Measurements from ENCODE around the gene PINLYP. TPM values are rescaled to one million over a fixed set of nuclear protein-coding genes. Genes with fewer than 3 reads are reported as not detected.

Gene PINLYP
- total and polyA plus RNA-seq, 2 donors (not counting 3 experiments of a cell fraction or from before 2014, with no cell fraction given) = 5.5 TPM

- H3K36me3 ChIP-seq (ENCODE audit: control insufficient read depth in 2 of 2, extremely low read depth in 1 of 2, insufficient read depth in 2 of 2, low read length in 2 of 2) = no peaks in the 10 kb centered on the region
- dilution Hi-C loops (cut with MboI; ENCODE audit: extremely low pct_ligation_motif_present, low sequenced_read_pairs) (no loop called here), intact Hi-C loops (cut with micrococcal nuclease) (no loop called here)
- CTCF ChIA-PET = interaction anchor here (0.6 to 1.9 kb wide), 3 partner anchors 24 to 39 kb away, joined by 3 to 6 read pairs (median 4); no protein-coding TSS in a partner anchor
- no peaks in the 10 kb centered on the region for H3K79me2 ChIP-seq (ENCODE audit: control insufficient read depth, insufficient read depth, low read length)
- DNase-seq (ENCODE audit: low read depth, low spot score) = no peak
- no peak for FAIRE-seq
- no peaks in the 10 kb centered on the region for H3K9me1 ChIP-seq (replicated peaks; ENCODE audit: control insufficient read depth, extremely low read depth, insufficient read depth, low read length)
- H3K4me1 ChIP-seq (ENCODE audit: control insufficient read depth, extremely low read depth, insufficient read depth, low read length) = peaks cover 7% of the 10 kb centered on the region
- no peak overlapping the region for H3K4me3 ChIP-seq (replicated peaks in 1 of 3; ENCODE audit: insufficient read depth in 1 of 3, low read depth in 1 of 3, low read length in 3 of 3)
- POLR2A ChIA-PET = interaction anchor here (0.6 kb wide), 1 partner anchor 15 kb away, joined by 3 read pairs; no protein-coding TSS in a partner anchor
- H3K9ac ChIP-seq (replicated peaks; ENCODE audit: extremely low read depth, insufficient read depth, low read length) = no peak overlapping the region
- H2AFZ ChIP-seq (ENCODE audit: low read depth, low read length) = no peak overlapping the region
- no peak overlapping the region for H3K4me2 ChIP-seq (ENCODE audit: insufficient read depth, low read length)
- no TSS peak for BruUV-seq (replicated peaks)
- no peaks in the 10 kb centered on the region for H3K27me3 ChIP-seq (ENCODE audit: control insufficient read depth in 2 of 2, insufficient read depth in 2 of 2, low read length in 2 of 2)
- H3K27ac ChIP-seq (ENCODE audit: insufficient read depth, low read depth, low read length) = no peak overlapping the region
- TF ChIP-seq POLR2A (IDR thresholded peaks at IDR 0.05; ENCODE audit: low read depth, low read length) = no peak
- H4K20me1 ChIP-seq (replicated peaks; ENCODE audit: control insufficient read depth, extremely low read depth, insufficient read depth, low read length) = no peaks in the 10 kb centered on the region
- H3K9me3 ChIP-seq (replicated peaks; ENCODE audit: control insufficient read depth, insufficient read depth, low read length) = no peaks in the 10 kb centered on the region
Observed at GRCh38 chr19:43570174-43570791, 5.3 kb upstream of the PINLYP start.

GRCh38 chr19:43572171-43572588 lies 3.4 kb upstream of the PINLYP start:
- no peak for FAIRE-seq
- Histone ChIP-seq H4K20me1 (replicated peaks; ENCODE audit: control insufficient read depth, extremely low read depth, insufficient read depth, low read length) (no peaks in the 10 kb centered on the region), H3K4me1 (ENCODE audit: control insufficient read depth, extremely low read depth, insufficient read depth, low read length) (peaks cover 7% of the 10 kb centered on the region), H3K9me3 (replicated peaks; ENCODE audit: control insufficient read depth, insufficient read depth, low read length) (no peaks in the 10 kb centered on the region), H3K79me2 (ENCODE audit: control insufficient read depth, insufficient read depth, low read length) (no peaks in the 10 kb centered on the region), H3K36me3 (ENCODE audit: control insufficient read depth in 2 of 2, extremely low read depth in 1 of 2, insufficient read depth in 2 of 2, low read length in 2 of 2) (no peaks in the 10 kb centered on the region), H2AFZ (ENCODE audit: low read depth, low read length) (no peak overlapping the region), H3K9ac (replicated peaks; ENCODE audit: extremely low read depth, insufficient read depth, low read length) (no peak overlapping the region), H3K4me2 (ENCODE audit: insufficient read depth, low read length) (no peak overlapping the region), H3K4me3 (replicated peaks in 1 of 3; ENCODE audit: insufficient read depth in 1 of 3, low read depth in 1 of 3, low read length in 3 of 3) (no peak overlapping the region), H3K9me1 (replicated peaks; ENCODE audit: control insufficient read depth, extremely low read depth, insufficient read depth, low read length) (no peaks in the 10 kb centered on the region), H3K27me3 (ENCODE audit: control insufficient read depth in 2 of 2, insufficient read depth in 2 of 2, low read length in 2 of 2) (no peaks in the 10 kb centered on the region), H3K27ac (ENCODE audit: insufficient read depth, low read depth, low read length) (no peak overlapping the region)
- CTCF ChIA-PET = interaction anchor here (1.5 to 1.7 kb wide), 4 partner anchors 17 to 37 kb away, joined by 4 to 6 read pairs (median 5); partner anchors contain the start of genes IRGQ and ZNF576
- dilution Hi-C loops (cut with MboI; ENCODE audit: extremely low pct_ligation_motif_present, low sequenced_read_pairs) (no loop called here), intact Hi-C loops (cut with micrococcal nuclease) (no loop called here)
- POLR2A ChIA-PET = no interaction called here
- DNase-seq (ENCODE audit: low read depth, low spot score) = no peak
- TF ChIP-seq POLR2AphosphoS5 (IDR thresholded peaks at IDR 0.05; ENCODE audit: insufficient read depth, low read depth, low read length) (no peak), EZH2 (IDR thresholded peaks at IDR 0.05; ENCODE audit: borderline replicate concordance, low read depth, low read length, severe bottlenecking) (no peak), FOS (IDR thresholded peaks at IDR 0.05; ENCODE audit: borderline replicate concordance, insufficient read depth, low read length) (no peak), CTCF (IDR thresholded peaks at IDR 0.05; ENCODE audit: extremely low read depth in 1 of 2, insufficient read depth in 1 of 2, low read depth in 1 of 2, low read length in 2 of 2) (no peak), JUN (IDR thresholded peaks at IDR 0.05; ENCODE audit: borderline replicate concordance, insufficient read depth, insufficient read length, low read depth) (no peak), GATA2 (IDR thresholded peaks at IDR 0.05; ENCODE audit: insufficient read depth, insufficient read length, low read depth, low read length) (no peak), POLR2A (IDR thresholded peaks at IDR 0.05; ENCODE audit: low read depth, low read length) (no peak), MYC (IDR thresholded peaks at IDR 0.05; ENCODE audit: low read depth, low read length) (no peak), MAX (IDR thresholded peaks at IDR 0.05; ENCODE audit: insufficient read depth, insufficient read length) (no peak)
- no TSS peak for BruUV-seq (replicated peaks)

Measured in endothelial cell of umbilical vein (primary cell).